HCT116 (cell line): ENCODE results near the gene STON1.

Source experiments
- ATF3 ChIP-seq: IDR thresholded peaks from 2 replicates; pipeline ENCODE4 v1.6.1; 2012
- CTCF ChIP-seq, 3 experiments: fragments of 200-600 bp in 1 of 3; sonication (generic) in 1 of 3; IDR thresholded peaks in 2 of 3; conservative IDR thresholded peaks in 1 of 3; 2 replicates each; pipeline ENCODE4 v1.5.1; 2012 to 2017; ENCODE audit warnings: low read depth in 2 of 3, low read length in 2 of 3, antibody characterized with exemption in 1 of 3, borderline replicate concordance in 1 of 3, control low read depth in 1 of 3, mild to moderate bottlenecking in 1 of 3, mixed read lengths in 1 of 3, mixed run types in 1 of 3, moderate library complexity in 1 of 3; ENCODE audit not compliant: insufficient read depth in 1 of 3
- EZH2 ChIP-seq: fragments of 200-600 bp; sonication (generic); IDR thresholded peaks from 2 replicates; pipeline ENCODE4 v1.6.1; 2017; ENCODE audit warnings: antibody characterized with exemption, mixed run types
- EZH2phosphoT487 ChIP-seq: fragments of 200-600 bp; IDR thresholded peaks from 2 replicates; pipeline ENCODE4 v1.6.1; 2018; ENCODE audit warnings: antibody characterized with exemption, borderline replicate concordance
- MAX ChIP-seq: IDR thresholded peaks from 2 replicates; pipeline ENCODE4 v1.6.1; 2012
- POLR2A ChIP-seq: IDR thresholded peaks from 2 replicates; pipeline ENCODE4 v1.7.0; 2011; ENCODE audit warnings: borderline replicate concordance; ENCODE audit not compliant: insufficient read depth, insufficient read length; ENCODE audit errors: extremely low read depth
- REST ChIP-seq: IDR thresholded peaks from 2 replicates; pipeline ENCODE4 v1.6.1; 2012; ENCODE audit warnings: low read depth
- ZBTB33 ChIP-seq: IDR thresholded peaks from 2 replicates; pipeline ENCODE4 v1.6.1; 2011; ENCODE audit warnings: mild to moderate bottlenecking, low read length, moderate library complexity; ENCODE audit not compliant: insufficient replicate concordance; ENCODE audit errors: extremely low read depth

- no peak for TF ChIP-seq MAX
- TF ChIP-seq EZH2 = no peak
- TF ChIP-seq POLR2A = no peak
- no peak for TF ChIP-seq REST
- TF ChIP-seq CTCF (IDR thresholded peaks at IDR 0.05 in 2 of 3, conservative IDR thresholded peaks at IDR 0.05 in 1 of 3; ENCODE audit: borderline replicate concordance in 1 of 3, insufficient read depth in 1 of 3, low read depth in 2 of 3, low read length in 2 of 3) = no peak
- no peak for TF ChIP-seq ATF3
- TF ChIP-seq ZBTB33 = no peak
- TF ChIP-seq EZH2phosphoT487 = no peak
Measured at GRCh38 chr2:48619526-48619925, 89.6 kb downstream of the STON1 start.
